GM12874 (cell line): ENCODE measurements around the gene CGNL1.

Source experiments
- TF ChIP-seq, protein P1 (sequence below): IDR thresholded peaks from 2 replicates; pipeline ENCODE4 v1.5.1; 2011; ENCODE audit warnings: low read depth, mild to moderate bottlenecking, control low read depth, low read length, moderate library complexity; ENCODE audit not compliant: insufficient read depth

Gene CGNL1

DNA sequence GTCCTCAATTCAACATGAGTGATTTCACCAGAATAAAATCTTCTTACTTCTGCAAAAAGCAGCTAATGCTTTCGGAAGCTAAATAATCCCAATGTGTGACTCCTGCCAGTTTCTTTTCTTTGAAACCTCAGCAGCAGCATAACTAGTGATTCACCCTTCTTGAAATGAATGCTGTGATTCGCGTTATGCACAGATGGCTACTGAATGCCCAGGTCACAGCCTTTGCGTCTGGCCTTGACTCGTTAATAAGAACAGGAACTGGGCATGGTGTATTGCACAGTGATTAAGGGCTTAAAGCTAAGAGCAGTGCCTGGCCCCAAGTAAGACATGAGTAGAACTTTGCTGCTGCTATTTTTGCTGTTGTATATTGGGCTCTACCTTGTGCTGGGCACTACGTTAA is 19.0 kb downstream of the CGNL1 start:
- TF ChIP-seq, protein P1, sequence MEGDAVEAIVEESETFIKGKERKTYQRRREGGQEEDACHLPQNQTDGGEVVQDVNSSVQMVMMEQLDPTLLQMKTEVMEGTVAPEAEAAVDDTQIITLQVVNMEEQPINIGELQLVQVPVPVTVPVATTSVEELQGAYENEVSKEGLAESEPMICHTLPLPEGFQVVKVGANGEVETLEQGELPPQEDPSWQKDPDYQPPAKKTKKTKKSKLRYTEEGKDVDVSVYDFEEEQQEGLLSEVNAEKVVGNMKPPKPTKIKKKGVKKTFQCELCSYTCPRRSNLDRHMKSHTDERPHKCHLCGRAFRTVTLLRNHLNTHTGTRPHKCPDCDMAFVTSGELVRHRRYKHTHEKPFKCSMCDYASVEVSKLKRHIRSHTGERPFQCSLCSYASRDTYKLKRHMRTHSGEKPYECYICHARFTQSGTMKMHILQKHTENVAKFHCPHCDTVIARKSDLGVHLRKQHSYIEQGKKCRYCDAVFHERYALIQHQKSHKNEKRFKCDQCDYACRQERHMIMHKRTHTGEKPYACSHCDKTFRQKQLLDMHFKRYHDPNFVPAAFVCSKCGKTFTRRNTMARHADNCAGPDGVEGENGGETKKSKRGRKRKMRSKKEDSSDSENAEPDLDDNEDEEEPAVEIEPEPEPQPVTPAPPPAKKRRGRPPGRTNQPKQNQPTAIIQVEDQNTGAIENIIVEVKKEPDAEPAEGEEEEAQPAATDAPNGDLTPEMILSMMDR = no peak

DNA sequence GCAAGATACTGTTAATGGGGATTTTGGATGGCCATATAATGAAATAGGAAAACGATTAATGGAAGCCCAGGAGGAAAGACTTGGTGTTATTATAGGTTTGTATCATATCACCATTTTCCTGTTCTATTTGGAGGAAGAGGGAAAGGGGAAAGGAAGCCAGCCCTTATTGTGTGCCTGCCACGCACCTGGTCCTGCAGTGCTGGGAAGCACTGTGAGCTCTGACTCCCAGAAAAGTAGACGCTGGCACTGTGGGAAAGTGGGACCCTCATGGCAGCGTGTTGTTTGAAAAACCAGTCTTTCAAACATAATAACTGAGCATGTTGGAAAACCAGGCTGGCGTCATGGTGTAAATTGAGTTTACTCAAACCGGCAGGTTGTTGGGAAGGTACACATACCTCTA is 22.0 kb downstream of the CGNL1 start:
- TF ChIP-seq, protein P1 = no peak

DNA sequence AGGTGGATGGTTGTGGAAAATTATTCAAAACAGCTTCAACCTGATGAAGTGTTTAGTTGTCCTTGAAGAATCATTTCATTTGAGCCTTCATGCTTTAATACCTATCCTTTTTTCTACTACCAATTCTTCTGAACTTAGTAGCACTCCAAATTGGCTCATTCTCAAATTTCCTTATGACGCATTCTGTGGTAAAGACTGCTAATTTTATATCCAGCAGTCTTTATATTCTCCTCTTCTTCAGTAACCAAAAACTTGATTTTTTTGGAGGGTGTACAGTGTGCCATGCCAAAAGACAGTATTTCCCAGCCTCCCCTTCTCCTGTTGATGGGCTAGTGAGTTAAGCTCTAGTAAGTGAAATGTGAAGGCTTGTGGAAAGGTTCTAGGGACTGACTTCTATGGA is 25.2 kb downstream of the CGNL1 start:
- TF ChIP-seq, protein P1 = no peak

DNA sequence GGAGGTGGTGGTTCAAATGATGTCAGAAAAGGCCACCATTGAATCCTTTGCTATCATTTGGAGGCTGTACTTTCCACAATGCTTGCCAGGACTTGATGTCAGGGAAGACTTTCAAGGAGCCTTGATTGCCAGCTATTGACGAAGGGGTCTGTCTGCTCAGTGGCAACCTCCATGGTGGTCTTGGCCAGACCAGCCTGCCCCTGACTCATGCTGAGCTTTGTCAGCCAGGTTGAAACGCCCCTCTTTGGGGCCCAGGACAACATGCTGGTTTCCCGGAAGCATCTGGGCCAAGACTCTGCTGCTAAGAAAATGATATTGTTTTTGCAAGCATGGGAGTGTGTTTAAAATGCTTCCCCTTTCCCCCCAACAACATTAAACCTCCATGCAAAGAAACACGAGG is 26.7 kb downstream of the CGNL1 start:
- TF ChIP-seq, protein P1 = no peak

DNA sequence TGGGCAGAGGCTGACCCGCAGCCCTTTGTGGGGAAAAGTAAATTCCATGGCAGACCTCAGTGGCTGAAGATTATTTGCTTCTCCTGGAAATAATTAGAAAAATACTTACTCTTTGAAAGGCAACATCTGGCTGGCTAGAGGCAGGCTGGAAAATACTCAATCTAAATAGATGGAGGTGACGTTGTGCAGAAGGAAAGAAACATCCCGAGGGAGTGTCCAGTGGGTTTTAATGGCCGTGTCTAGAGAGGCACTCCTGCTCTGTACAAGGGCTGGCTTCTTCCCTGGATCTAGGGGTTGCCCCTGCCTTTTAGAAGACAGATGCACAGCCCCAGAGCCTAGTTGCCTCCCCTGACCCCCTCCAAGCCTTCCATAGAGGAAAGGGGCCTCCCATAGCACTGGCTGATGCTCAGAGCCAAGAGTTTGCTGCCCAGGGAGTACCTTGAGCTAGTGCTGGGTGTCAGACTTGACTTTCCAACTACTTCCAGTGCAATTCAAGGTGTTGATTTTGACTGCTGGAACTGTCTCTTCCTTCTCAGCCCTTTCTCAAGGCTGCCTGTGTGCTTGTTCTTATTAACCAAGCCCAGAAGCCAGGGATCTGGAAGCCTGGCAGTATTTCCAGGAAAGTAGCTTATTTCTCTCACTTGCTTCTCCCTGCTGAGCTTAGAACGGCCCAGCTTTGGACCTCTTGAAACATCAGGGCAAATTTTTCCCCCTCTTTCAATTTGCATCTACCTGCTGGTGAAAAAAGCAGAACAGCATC is 27.4 kb downstream of the CGNL1 start:
- TF ChIP-seq, protein P1 = no peak

DNA sequence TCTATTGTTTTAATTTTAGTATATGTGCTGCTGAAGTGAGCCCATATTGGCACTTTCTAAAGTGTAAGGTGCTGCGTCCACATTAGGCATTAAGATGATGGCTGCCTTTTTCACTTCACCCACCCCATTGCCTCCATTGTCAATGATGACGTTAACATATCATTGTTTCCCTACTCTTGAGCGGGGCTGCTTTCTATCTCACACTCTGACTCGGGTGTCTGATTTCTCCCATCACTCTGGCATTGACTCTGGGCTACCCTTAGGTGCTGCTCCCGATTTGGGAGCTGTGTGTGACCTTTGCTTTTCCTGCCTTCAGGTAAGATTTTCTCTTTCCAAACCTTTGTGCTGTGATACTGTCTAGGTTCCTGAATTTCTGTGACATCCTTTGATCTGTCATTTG is 28.8 kb downstream of the CGNL1 start:
- TF ChIP-seq, protein P1 = no peak

DNA sequence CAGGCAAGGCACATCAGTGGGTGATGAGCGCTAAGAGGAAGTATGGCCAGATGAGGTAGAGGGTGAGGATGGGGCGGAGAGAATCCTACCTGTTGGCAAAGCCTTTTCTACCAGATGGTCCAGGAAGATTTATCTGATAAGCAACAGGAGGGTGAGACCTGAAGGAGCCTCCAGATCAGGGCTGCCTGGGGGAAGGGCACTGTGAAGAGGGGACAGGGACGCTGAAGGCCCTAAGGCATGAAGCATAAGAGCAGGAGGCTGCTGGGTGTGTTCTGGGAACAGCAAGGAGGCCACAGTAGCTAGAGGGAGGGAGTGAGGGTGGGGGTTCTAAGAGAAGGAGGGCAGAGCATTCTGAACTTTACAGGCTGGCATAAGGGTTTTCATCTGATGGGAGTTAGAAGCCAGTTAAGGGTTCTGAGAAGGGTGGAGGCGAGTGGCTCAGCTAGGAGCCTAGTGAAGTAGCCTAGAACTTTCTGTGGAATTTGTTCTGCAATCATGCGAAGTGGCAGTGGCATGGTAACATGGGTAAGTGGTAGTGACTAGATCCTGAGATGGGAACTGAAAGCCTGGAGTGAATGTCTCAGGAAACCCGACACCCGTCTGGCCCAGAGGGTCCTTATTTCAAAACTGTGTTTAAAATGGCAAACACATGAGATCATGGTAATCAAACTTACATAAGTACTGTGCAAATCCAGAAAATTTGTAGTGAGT is 29.9 kb downstream of the CGNL1 start:
- TF ChIP-seq, protein P1 = no peak
